Retinal pigment epithelial cell (primary cell): ENCODE measurements around the gene TADA2B.

Experiments
- DNase-seq: peaks from one replicate; pipeline ENCODE4 v3.0.0-alpha.2; 2010; ENCODE audit warnings: low read depth
- H3K4me3 ChIP-seq: 2 replicates; pipeline ENCODE4 v1.5.1; 2011; ENCODE audit warnings: mild to moderate bottlenecking, low read length, control low read depth, moderate library complexity
- TF ChIP-seq, protein P1 (sequence below): conservative IDR thresholded peaks from 2 replicates; pipeline ENCODE4 v1.5.1; 2011; ENCODE audit warnings: low read depth, low read length, control low read depth, inconsistent platforms

Gene TADA2B

GRCh38 chr4:7058792-7059191 is 15.6 kb downstream of the TADA2B start:
- H3K4me3 ChIP-seq, result no peak overlapping the region
- TF ChIP-seq, protein P1, sequence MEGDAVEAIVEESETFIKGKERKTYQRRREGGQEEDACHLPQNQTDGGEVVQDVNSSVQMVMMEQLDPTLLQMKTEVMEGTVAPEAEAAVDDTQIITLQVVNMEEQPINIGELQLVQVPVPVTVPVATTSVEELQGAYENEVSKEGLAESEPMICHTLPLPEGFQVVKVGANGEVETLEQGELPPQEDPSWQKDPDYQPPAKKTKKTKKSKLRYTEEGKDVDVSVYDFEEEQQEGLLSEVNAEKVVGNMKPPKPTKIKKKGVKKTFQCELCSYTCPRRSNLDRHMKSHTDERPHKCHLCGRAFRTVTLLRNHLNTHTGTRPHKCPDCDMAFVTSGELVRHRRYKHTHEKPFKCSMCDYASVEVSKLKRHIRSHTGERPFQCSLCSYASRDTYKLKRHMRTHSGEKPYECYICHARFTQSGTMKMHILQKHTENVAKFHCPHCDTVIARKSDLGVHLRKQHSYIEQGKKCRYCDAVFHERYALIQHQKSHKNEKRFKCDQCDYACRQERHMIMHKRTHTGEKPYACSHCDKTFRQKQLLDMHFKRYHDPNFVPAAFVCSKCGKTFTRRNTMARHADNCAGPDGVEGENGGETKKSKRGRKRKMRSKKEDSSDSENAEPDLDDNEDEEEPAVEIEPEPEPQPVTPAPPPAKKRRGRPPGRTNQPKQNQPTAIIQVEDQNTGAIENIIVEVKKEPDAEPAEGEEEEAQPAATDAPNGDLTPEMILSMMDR, result no peak
- no peak for DNase-seq

GRCh38 chr4:7059662-7060061 is 16.5 kb downstream of the TADA2B start:
- TF ChIP-seq, protein P1, result no peak
- no peak overlapping the region for H3K4me3 ChIP-seq
- DNase-seq, result no peak

GRCh38 chr4:7060346-7061150 is 17.4 kb downstream of the TADA2B start:
- TF ChIP-seq, protein P1, result no peak
- no peak for DNase-seq
- no peak overlapping the region for H3K4me3 ChIP-seq

- TF ChIP-seq, protein P1, result no peak
- H3K4me3 ChIP-seq, result no peak overlapping the region
- DNase-seq, result no peak
Measured at GRCh38 chr4:7061815-7062214, 18.6 kb downstream of the TADA2B start.

- H3K4me3 ChIP-seq, result no peak overlapping the region
- no peak for DNase-seq
- TF ChIP-seq, protein P1, result no peak
Measured at GRCh38 chr4:7062816-7063215, 19.6 kb downstream of the TADA2B start.

- no peak for DNase-seq
- no peak overlapping the region for H3K4me3 ChIP-seq
- TF ChIP-seq, protein P1, result no peak
Measured at GRCh38 chr4:7063362-7063761, 20.2 kb downstream of the TADA2B start.

DNA sequence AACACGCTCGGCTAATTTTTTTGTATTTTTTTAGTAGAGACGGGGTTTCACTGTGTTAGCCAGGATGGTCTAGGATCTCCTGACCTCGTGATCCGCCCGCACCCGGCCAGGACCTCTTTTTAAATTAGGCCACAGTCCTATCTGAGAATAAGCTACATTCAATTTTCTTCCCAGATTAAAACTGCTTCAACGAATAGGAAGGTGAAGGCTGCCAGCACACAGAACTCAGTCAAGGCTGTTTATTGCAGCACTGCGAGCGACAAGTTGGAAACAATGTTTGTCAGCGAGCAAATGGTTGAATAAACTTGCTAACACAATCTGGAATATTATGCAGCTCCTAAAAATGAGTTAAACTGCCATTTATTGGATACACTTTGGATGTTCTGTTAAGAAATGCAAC is 22.8 kb downstream of the TADA2B start:
- no peak overlapping the region for H3K4me3 ChIP-seq
- DNase-seq, result no peak
- TF ChIP-seq, protein P1, result no peak
